SW480 (cell line): ENCODE measurements around the gene RHCE.
"Not testable (repeated sequence)": the region's sequence is repeated elsewhere in the genome, so short reads cannot be mapped to it uniquely, and the experiment has no call there.

Source experiments
- DNase-seq: peaks from one replicate; pipeline ENCODE4 v3.0.0-alpha.2; 2016; ENCODE audit warnings: low spot score

The RHCE gene

DNA sequence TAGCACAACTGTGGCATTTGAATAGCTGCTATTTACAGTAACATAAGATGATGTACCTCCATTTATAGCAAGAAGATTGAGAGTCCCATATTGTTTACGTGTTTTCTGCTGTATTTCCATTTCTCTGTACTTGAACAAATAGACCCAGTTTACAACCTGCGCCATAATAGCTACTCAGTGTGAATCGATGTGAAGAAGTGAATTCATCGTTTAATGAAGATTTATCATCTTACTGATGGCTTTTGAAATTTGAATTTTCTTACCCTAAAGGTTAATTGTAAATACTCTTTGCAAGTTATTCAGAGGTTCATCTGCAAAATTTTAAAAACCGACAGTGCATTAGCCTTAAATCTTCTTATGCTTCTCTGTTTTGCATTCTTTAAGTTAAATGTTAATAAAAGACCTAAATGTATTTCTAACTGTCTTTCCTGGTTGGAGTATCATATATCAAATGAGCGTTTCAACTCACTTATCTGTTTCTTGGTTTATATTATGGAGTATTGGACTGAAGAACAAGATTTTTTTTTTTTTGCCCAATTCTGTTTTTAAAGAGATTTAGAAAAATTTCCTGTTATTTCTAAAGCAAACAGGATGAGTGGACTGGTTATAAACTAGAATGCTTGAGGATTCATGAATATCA, 12.2 kb upstream of the RHCE start:
- DNase-seq, result no peak

DNA sequence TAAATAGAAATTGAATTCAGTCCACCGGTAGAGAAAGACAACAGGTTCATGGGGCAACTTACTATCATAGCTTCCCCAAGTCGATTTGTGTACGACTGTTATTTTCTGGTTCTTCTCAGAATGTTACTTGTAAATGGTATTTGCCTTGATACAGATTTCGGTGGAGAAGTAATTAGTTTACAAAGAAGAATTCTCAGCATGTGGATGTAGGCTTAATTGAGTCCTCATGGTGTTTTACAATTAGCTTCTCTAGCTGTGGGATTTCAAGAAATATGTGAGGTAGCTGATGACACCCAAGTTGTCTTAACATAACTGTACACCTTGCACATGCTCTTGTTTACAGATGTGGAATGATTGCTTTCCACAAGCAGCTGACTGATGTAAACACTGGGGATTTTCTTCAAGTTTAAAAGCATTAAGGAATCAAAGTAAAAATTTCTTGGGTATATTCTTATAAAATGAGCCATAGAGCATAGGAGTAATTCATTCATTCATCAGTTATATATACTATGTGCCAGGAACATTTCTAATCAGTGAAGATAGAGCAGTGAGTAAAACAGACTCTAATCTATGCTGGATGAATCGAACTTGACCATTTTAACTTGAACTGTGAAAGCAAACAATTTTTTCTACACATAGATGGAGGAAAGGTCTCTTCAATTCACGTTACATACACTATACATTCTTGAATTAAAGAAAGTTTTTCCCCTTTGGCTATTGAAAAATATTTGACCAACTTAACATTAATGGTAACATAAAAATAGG, 11.5 kb upstream of the RHCE start:
- DNase-seq, result no peak

DNA sequence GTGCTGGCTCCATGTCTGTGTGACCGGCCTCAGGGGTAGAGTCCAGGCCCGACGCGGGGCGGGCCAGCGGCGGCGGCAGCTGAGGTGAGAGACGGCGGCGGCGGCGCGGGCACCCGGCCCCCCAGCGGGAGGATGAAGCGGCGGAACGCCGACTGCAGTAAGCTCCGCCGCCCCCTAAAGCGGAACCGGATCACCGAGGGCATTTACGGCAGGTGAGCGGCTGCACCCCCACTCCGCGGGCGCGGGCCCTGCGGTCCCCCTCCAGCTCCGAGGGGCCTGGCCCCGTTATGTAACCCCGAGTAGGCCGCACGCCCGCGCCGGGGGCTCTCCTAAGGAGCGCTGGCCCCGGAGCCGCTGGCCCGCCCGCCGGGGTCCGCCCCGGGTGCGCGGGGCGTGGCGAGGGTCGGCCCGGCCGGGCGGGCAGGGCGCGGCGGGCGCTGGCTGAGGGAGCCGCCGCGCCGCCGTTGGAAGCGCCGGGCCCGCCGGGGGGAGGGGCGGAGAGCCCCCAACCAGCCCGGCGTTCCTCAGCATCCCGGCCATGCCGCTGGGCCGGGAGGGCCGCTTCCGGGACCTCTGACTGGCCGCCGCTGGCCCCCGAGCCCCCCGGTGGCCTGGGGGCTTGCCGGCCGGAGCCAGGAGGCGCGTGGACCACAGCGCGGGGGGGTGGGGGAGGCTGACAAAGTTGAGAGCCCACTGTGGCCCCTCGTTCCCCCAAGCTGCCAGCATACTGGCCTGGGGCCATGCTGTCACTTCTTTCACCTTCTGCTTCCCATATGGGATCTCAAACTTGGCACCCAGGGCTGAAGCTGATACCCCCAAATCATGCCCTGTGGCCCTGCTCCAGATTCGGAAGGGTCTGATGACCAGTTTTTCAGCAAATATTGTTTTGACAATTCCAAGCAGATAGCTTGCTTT, 10.6 kb upstream of the RHCE start:
- no peak for DNase-seq

DNA sequence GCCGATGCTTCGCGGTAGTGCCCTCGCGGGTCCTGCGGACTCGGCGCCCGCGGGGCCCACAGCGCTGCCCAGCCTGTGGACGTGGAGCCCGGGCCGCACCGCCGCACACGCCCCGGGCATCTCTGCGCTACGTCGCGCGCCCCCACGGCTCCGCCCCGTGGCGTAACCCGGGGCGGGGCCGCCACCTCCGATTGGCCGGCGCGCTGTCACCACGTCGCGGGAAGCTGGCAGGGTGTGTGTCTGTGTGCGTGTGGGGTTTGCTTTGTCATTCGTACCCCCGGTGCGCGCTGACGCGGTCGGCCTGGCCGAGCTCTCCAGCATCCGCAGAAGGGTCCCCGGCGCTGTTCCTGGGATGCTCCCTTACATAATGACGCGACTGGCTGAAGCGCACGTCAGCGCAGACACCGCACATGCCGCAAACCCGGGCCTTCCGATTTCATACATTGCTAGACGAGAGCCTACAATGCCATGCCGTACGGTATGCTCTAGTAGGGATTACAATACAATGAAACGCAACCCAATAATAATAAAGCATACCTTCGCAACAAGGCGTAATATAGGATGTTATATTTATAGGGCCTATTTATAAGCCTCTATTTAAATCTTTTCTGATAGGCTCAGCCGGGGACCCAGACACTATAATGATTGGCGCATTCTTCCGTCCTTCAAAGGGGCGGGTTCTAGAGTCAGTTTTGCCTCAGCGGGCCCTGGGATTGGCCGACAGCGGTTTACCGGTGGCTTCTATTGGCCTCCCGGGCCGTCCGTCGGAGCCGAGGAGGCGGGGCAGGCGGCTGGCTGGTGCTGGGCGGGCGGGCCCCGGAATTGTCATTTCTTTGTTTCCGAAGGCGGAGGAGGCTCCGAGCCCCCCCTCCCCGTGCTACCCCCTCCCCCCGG, 9.7 kb upstream of the RHCE start, which contains the start of gene MACO1:
TSS of gene MACO1 (plus strand) at position 825 of the 894 bp plus-strand sequence. CDS start 202 bp downstream, outside the sequence.
- peak; percentile 92 for DNase-seq

DNA sequence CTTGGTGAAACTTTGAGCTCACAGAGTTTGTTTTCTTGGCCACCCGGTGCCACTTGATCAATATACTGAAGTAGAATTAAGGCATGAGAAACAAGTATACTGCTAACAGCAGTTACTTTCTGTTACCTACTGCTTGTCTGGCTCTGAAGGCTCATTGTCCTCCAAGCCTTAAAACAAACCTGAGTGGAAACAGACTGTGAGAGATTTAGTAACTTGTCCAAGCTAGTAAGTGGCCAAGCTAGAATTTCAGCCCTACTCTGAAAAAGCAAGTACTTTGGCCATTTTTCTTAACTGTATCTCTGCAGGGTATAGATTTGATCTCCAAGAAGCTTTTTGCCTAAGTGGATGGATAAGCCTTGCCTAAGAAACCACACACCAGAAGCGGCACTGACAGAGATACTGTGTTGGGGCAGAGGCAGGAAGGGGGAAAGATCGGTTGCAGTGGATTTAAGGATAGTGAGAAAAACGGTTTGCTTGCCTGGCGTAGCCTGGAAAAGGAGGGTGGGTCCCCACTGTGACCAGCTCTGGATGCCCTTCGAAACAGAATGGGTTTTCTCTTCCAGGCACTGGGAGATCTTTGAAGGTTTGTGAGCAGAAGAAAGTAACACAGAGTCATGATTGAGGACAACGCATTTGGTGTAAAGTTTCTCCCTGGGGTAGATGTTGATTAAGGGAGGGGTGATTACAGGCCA, 8.0 kb upstream of the RHCE start:
- DNase-seq, result no peak

DNA sequence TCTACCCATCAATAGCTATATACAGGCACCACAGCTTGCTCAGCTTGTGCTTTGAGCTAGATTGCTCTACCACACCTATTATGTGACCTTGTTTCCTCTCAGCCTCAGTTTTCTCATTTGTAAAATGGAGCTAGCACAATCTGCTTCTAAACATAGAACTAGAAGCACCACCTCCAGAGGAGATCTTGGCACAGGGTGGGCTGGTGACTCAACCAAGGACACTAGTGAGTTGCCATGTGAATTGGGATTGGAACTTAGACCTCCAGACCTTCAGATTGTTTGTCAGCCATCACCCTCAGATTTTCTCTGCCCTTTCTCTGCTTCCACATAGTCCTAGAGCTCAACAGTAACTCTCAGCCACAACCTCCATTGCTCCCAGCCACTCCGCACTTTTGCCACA, 7.1 kb upstream of the RHCE start:
- DNase-seq, result no peak

DNA sequence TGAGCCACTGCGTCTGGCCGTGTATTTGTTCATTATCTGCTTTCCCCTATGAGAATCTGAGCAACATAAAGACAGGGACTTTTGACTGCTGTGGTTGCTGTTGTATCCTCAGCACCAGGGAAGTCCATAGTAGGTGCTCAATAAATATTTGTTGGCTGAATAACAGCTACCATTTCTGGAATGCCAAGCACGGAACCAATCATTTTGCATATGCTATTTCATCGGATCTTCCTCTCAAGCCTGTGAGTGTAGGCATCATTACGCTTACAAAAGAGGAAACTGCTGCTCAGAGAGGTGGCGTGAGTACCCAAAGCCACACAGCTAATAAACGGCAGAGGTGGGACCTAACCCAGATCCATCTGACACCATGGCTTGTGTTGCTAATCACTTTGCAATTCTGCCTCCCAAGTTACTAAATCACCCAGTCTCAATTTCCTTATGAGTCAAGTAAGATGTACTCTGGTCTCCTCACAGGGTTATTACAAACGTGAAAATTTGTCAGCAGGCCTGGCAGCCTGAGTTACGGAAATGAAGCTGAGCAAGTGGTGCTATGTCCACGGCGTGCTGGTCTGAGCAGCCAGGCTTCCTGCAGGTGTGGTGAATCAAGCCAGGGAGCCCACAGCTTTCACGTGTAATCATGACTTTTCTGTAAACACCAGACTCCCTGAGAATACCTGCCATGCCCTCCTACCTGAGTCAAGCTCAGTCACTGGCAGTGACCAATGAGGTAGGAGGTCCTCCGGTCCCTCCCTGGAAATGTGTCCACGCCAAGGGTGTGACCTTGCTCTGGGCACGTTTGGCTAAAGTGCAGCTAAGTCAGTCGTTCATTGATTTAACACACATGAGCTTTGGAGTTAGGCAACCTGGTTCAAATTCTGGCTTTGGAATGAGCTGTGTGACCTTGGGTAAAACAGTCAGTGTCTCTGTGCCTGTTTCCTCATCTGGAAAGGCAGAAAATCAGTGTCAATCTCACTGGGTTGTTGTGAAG, 4.8 kb upstream of the RHCE start:
- no peak for DNase-seq

DNA sequence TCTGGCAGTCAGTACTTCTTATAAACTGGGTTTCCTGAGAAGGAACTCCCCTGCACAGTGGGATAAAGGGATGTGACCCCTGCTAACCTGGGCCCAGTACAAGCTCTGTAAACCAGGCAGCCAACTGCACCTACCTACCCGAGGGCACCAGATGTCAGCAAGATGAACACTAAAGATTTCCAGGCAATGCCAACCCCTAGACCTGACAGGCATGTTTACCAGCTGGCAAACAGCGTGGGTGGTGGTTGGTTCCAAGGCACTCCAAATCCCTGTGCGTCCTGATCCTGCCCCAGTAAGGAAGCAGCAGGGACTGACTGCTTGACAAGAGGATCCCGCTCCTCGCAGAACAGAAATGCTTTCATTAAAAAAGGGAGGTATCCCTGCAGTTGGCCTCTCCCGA, 2.6 kb upstream of the RHCE start:
- not testable (repeated sequence) for DNase-seq

DNA sequence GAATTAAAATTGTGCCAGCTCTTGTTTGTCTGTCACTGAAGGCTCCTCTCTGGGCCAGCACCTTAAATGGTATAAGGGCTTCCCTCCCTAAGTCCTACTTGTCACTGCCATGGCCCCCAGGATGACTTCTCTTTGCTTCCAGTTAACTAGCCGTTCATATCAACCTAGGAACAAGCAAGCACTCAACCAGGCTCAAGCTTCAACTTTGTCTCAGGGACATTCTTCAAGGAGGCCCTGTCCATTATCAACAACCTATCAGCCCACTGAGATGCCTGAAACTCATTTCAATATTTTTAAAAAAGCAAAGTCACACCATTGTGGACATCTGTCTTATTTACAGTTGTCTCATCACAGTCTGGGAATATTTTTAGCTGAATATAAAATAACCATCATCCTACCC, 1.3 kb downstream of the RHCE start:
- DNase-seq, result not testable (repeated sequence)

DNA sequence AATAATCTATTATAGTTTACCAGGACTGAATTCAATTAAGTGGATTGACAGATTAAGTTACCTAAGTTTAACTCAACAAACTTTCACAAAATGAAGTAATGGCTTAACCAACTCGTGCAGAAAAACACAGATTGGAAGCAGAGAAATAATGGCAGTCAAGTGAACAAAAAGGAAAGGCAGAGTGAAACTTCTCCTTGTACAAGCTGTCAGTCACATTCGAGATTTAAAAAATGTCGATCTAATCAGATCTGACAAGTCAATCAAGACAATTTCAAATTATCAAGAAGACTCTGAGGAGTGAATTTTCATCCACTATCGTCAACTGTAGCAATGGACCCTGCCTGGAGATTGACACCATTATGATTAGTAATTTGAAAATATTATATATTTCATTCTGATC, 3.3 kb downstream of the RHCE start:
- not testable (repeated sequence) for DNase-seq

DNA sequence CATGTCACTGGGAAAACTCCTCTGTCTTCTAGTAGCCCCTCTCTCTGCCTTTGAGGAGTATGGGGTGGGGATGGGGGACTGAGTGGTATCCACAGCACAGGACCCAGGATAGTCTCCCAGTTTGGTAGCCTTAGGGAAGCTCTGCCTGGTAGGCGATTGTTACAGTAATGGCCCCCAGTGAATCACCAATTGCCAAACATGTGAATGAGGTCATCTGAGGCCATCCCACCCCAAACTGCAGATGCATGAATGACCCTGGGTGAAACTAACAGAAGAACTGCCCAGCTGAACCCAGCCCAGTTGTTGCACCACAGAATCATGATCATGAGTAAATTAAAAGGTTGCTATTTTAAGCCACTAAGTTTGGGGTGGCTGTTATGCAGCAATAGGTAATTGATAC, 6.0 kb downstream of the RHCE start:
- DNase-seq, result not testable (repeated sequence)

DNA sequence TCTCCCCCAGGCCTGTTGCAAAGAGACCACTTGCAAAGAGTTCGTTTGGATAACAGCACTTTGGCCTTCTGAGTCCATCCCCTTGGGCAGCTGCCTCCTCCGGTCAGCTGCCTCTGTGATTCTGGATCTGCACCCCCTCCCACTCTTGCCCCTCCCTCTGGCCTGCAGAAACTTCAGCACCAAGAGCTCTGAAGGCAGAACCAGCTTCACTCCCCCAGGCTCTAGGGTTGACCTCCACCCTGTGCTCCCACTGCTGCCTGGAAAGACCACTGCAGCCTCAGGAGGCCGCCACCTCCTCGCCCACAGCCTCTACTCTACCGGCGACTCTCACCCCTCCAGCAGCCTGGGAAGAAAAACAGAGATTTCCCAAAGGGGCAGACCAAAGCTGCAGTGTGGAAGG, 6.5 kb downstream of the RHCE start:
- not testable (repeated sequence) for DNase-seq

DNA sequence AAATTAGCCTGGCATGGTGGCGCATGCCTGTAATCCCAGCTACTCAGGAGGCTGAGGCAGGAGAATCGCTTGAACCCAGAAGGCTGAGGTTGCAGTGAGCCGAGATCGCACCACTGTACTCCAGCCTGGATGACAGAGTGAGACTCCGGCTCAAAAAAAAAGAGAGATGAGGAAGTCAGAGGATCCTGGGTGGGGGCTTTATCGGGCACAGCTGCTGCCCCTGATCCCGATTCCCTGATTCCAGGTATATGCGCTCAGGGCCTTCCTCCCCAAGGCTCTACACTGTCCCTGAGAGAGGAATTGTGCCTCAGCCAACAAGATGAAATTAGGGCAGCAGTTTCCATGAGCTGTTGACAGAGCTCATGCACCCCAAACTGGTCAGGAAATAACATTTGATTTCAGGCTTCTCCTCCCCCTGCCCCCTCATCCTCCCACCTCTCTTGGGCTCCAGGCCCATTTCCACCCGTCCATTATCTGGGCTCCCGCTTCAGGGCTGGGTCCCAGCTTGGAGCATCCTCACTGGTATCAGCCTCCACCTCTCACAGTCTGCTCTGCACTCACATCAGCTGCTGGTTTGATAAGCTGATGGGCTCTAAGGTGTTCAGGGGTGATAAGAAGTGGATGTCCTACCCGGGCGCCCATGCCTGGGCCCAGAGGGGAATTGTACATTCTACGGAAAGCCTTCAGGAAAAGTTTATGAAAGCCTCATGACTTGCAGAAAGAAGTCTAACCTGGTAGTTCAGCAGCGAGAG, 7.6 kb downstream of the RHCE start:
- not testable (repeated sequence) for DNase-seq

DNA sequence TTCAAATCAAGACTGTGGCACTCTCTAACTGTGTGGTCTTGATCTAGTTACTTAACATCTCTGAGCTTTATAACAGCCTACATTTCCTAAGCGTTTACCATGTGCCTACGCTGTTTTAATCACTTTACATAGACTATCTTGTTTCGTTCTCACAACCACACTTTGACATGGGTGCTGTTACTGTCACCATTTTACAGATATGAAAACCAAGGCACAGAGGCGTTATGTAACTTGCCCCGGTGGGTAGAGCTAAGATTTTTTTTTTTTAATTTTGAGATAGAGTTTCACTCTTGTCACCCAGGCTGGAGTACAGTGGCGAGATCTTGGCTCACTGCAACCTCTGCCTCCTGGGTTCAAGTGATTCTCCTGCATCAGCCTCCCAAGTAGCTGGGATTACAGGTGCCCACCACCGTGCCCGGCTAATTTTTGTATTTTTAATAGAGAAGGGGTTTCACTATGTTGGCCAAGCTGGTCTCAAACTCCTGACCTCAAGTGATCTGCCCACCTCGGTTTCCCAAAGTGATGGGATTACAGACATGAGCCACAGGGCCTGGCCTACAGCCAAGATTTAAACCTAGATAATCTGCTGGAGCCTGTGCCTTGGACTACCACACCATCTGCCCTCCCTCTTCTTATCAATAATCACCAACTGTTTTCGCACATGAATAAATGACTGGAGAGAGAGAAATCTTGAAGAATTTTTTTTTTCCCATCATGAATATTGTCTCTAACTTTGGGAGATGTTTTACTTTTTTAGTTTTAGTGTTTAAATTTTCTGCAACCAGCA, 10.8 kb downstream of the RHCE start:
- not testable (repeated sequence) for DNase-seq

DNA sequence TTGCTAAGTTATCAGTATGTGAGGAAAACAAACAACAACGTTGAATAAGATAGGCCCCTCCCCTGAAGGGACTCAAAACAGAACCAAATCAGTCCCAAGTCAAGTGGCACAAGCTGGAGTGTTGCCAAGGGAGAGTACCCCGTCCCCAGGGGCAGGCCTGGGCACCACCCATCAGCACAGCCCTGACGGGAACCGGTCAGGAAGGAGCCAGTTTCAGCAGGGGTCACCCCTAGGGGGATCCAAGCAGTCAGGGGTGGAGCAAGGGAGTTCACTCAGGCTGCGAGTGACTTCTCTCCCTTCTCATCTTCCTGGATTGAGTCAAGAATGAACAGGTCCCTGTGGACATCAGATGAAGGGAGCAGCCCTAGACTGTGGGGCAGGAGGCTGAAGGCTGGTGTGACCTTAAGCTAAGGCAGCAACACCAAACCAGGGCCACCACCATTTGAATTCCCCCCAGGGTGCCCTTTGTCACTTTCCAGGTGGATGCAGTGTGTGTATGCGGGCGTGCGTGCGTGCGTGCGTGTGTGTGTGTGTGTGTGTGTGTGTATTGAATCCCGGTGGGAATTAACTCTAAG, 14.8 kb downstream of the RHCE start:
- DNase-seq, result not testable (repeated sequence)

DNA sequence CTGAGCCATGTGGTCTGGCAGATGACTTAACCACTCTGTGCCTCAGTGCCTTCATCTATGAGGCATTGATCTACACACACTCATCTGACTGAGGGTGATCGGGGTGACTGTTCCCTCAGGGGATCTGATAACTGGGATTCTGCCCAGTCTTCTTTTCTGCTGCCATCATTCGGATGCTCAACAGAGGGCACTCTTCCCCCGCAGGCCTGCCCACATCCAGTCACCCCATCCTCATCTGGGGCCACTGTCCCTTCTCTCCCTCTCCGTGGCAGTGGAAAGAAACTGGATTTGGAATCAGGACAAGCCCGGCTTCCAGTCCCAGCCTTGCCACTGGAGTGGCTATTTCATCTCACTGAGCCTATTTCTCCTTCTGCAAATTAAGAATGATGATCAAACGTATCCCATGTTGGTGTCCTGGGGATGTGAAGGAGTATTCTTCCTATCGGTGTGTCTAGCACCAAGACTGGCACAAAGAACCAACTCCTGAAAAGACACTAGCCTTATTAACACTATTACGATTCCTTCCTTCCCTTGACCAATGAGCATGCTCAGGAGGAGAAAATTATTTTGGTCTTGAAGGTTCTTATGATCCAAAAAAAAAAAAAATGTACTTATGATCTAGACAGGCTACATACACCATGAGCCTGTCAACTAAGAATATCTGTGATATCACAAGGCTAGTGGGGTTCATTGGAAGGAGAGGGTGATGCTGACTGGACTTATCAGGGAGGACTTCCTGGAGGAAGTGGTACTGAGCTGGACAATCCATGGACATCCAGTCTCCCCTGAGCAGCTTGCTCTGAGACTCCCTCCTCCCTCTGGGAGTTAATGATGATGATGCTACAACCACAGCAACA, 17.4 kb downstream of the RHCE start:
- DNase-seq, result not testable (repeated sequence)

DNA sequence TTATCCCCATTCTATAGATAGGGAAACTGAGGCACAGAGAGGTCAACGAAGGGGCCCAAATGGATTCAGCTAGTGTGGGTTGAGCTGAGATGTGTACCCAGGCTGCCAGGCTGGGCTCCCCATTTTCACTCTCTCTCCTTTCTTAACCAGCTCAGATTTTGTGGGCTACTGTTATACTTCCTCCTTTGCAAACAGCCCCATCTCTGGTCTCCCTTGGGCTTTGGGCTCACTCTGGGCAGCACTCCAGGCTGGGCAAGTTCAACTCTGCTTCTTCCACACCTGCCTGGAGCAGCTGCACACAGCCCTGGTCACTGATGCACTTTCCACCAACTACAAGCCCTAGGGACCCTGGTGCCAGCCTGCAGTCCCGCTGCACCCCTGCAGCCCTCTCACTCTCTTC, 22.5 kb downstream of the RHCE start:
- DNase-seq, result not testable (repeated sequence)
